Measurements from ENCODE around the gene ORAI2.

- TF ChIP-seq REST (IDR thresholded peaks at IDR 0.05; ENCODE audit: low read depth, low read length) (no peak), TEAD4 (IDR thresholded peaks at IDR 0.05; ENCODE audit: borderline replicate concordance, insufficient read depth) (no peak), CTCF (IDR thresholded peaks at IDR 0.05) (no peak), MAX (IDR thresholded peaks at IDR 0.05; ENCODE audit: low read depth) (no peak), RXRA (IDR thresholded peaks at IDR 0.05; ENCODE audit: borderline replicate concordance, low read depth) (no peak), SMC3 (IDR thresholded peaks at IDR 0.05; ENCODE audit: low read depth, low read length) (no peak), EP300 (IDR thresholded peaks at IDR 0.05; ENCODE audit: borderline replicate concordance in 1 of 2, low read depth in 1 of 2, low read length in 1 of 2) (no peak), SIN3A (IDR thresholded peaks at IDR 0.05; ENCODE audit: borderline replicate concordance, low read depth, low read length) (no peak), POLR2AphosphoS5 (IDR thresholded peaks at IDR 0.05; ENCODE audit: low read depth, low read length) (no peak), YY1 (IDR thresholded peaks at IDR 0.05; ENCODE audit: low read depth) (no peak), MXI1 (IDR thresholded peaks at IDR 0.05; ENCODE audit: low read depth, low read length) (no peak), EZH2phosphoT487 (IDR thresholded peaks at IDR 0.05; ENCODE audit: borderline replicate concordance, low read depth) (no peak), FOXM1 (IDR thresholded peaks at IDR 0.05; ENCODE audit: low read depth) (no peak), USF2 (IDR thresholded peaks at IDR 0.05; ENCODE audit: borderline replicate concordance, low read depth, low read length) (no peak)
Observed at GRCh38 chr7:102410123-102410522, 23.3 kb upstream of the ORAI2 start.

All from SK-N-SH (cell line).